ENCODE results near the gene EPC2.

GRCh38 chr2:148814860-148815419 lies 170.4 kb downstream of the EPC2 start:
- TF ChIP-seq CTCF (IDR thresholded peaks at IDR 0.05) (no peak), POLR2A (IDR thresholded peaks at IDR 0.05) (no peak)

Measured in breast epithelium (tissue), 3 donors.